Liver (tissue), 9 donors: ENCODE data around the gene RNASE7. TPM values are rescaled to one million over a fixed set of nuclear protein-coding genes. Genes with fewer than 3 reads are reported as not detected.

Experiments used
- DNase-seq: peaks from one replicate; pipeline ENCODE4 v3.0.0-alpha.2; 2017; ENCODE audit warnings: low spot score
- H3K27ac ChIP-seq, 2 donors: one replicate each; pipeline ENCODE4 v1.7.0; 2013; ENCODE audit warnings: inconsistent platforms in 2 of 2, low read length in 2 of 2, control low read depth in 1 of 2, low read depth in 1 of 2, mild to moderate bottlenecking in 1 of 2
- H3K27me3 ChIP-seq, 4 donors: one replicate each; pipeline versions ENCODE4 v1.6.1 to v1.7.0; 2013; ENCODE audit warnings: low read length in 3 of 4, inconsistent platforms in 1 of 4, mild to moderate bottlenecking in 1 of 4, moderate library complexity in 1 of 4; ENCODE audit not compliant: control insufficient read depth in 4 of 4, insufficient read depth in 4 of 4
- H3K36me3 ChIP-seq, 4 donors: one replicate each; pipeline versions ENCODE4 v1.6.1 to v1.7.0; 2013; ENCODE audit warnings: low read length in 3 of 4, mild to moderate bottlenecking in 3 of 4, low read depth in 1 of 4, moderate library complexity in 1 of 4; ENCODE audit not compliant: control insufficient read depth in 4 of 4, insufficient read depth in 3 of 4
- H3K4me1 ChIP-seq, 4 donors: one replicate each; pipeline versions ENCODE4 v1.6.1 to v1.7.0; 2013; ENCODE audit warnings: low read length in 3 of 4, mild to moderate bottlenecking in 3 of 4, moderate library complexity in 1 of 4; ENCODE audit not compliant: control insufficient read depth in 4 of 4, insufficient read depth in 4 of 4
- H3K4me3 ChIP-seq, 3 donors: one replicate each; pipeline versions ENCODE4 v1.6.1 to v1.7.0; 2013; ENCODE audit warnings: low read length in 3 of 3, control low read depth in 1 of 3, low read depth in 1 of 3, mild to moderate bottlenecking in 1 of 3
- H3K9ac ChIP-seq, 2 donors: one replicate each; pipeline ENCODE4 v1.7.0; 2013; ENCODE audit warnings: low read length in 2 of 2, mild to moderate bottlenecking in 2 of 2, moderate library complexity in 2 of 2, control low read depth in 1 of 2, low read depth in 1 of 2
- H3K9me3 ChIP-seq, 4 donors: one replicate each; pipeline versions ENCODE4 v1.6.1 to v1.7.0; 2013; ENCODE audit warnings: low read length in 3 of 4; ENCODE audit not compliant: control insufficient read depth in 4 of 4
- EGR1 ChIP-seq, 2 donors: IDR thresholded peaks; 2 replicates each; pipeline ENCODE4 v1.6.1; 2016 to 2018; ENCODE audit warnings: antibody characterized with exemption in 2 of 2, low read depth in 2 of 2
- FOXA1 ChIP-seq: IDR thresholded peaks from 2 replicates; pipeline ENCODE4 v1.6.1; 2016; ENCODE audit warnings: antibody characterized with exemption
- GABPA ChIP-seq, 2 donors: IDR thresholded peaks in 1 of 2; conservative IDR thresholded peaks in 1 of 2; 2 replicates each; pipeline ENCODE4 v1.6.1; 2016; ENCODE audit warnings: antibody characterized with exemption in 2 of 2, mild to moderate bottlenecking in 1 of 2, moderate library complexity in 1 of 2
- HNF4A ChIP-seq, 2 donors: conservative IDR thresholded peaks; 2 replicates each; pipeline ENCODE4 v1.6.1; 2016; ENCODE audit warnings: antibody characterized with exemption in 2 of 2, mild to moderate bottlenecking in 2 of 2
- HNF4G ChIP-seq: IDR thresholded peaks from 2 replicates; pipeline ENCODE4 v1.6.1; 2016; ENCODE audit warnings: antibody characterized with exemption
- JUND ChIP-seq, 2 donors: IDR thresholded peaks; 2 replicates each; pipeline ENCODE4 v1.6.1; 2016; ENCODE audit warnings: antibody characterized with exemption in 2 of 2
- NR2F2 ChIP-seq: IDR thresholded peaks from 2 replicates; pipeline ENCODE4 v1.6.1; 2016; ENCODE audit warnings: antibody characterized with exemption
- RAD21 ChIP-seq, 2 donors: IDR thresholded peaks; 2 replicates each; pipeline ENCODE4 v1.6.1; 2016; ENCODE audit warnings: antibody characterized with exemption in 2 of 2, mild to moderate bottlenecking in 2 of 2
- RXRA ChIP-seq, 2 donors: IDR thresholded peaks; 2 replicates each; pipeline ENCODE4 v1.6.1; 2017 to 2018; ENCODE audit warnings: antibody characterized with exemption in 2 of 2, mild to moderate bottlenecking in 1 of 2
- SP1 ChIP-seq: IDR thresholded peaks from 2 replicates; pipeline ENCODE4 v1.6.1; 2018; ENCODE audit warnings: antibody characterized with exemption, mild to moderate bottlenecking
- TAF1 ChIP-seq: conservative IDR thresholded peaks from 2 replicates; pipeline ENCODE4 v1.6.1; 2016; ENCODE audit warnings: antibody characterized with exemption, mild to moderate bottlenecking
- YY1 ChIP-seq: IDR thresholded peaks from 2 replicates; pipeline ENCODE4 v1.6.1; 2016; ENCODE audit warnings: antibody characterized with exemption, mild to moderate bottlenecking
- WGBS: extraction: QIAGEN DNeasy Blood & Tissue Kit; methylation state at CpG from one replicate; pipeline ENCODE4 v1.1.7; 2013; 5-methylcytosine and 5-hydroxymethylcytosine counted together
- polyA plus RNA-seq, 2 donors: library from polyadenylated mRNA; stranded (reverse) in 1 of 2; unstranded in 1 of 2; fragments of 200-250 nt in 1 of 2; fragments of >200 nt in 1 of 2; fragmentation: Nextera tagmentation in 1 of 2; extraction: Ambion mirVana in 1 of 2; gene quantifications; one replicate each; pipeline versions ENCODE4 v1.2.1 to v1.2.3, GENCODE V29; 2013 to 2015
- total RNA-seq, 2 donors: library from RNA; depleted of rRNA; stranded (reverse); fragments of >200 nt; gene quantifications; one replicate each; pipeline ENCODE4 v1.2.3, GENCODE V29; 2014
- TF ChIP-seq, protein P1 (sequence below): fragments of 150-350 bp; IDR thresholded peaks from 2 replicates; pipeline ENCODE4 v1.5.1; 2017; ENCODE audit warnings: improper control_type of control experiment, low read depth, low read length; ENCODE audit not compliant: missing input control
- TF ChIP-seq, protein P2 (sequence below): IDR thresholded peaks from 2 replicates; pipeline ENCODE4 v1.6.1; 2016; ENCODE audit warnings: antibody characterized with exemption
- TF ChIP-seq, protein P3 (sequence below): IDR thresholded peaks from 2 replicates; pipeline ENCODE4 v1.6.1; 2016; ENCODE audit warnings: antibody characterized with exemption, mild to moderate bottlenecking
- TF ChIP-seq, protein P4 (sequence below): IDR thresholded peaks from 2 replicates; pipeline ENCODE4 v1.6.1; 2016; ENCODE audit warnings: antibody characterized with exemption
- donor health status: healthy.
- donor health status: healthy.
- donor health status: healthy.
- donor health status: healthy.
- donor health status: healthy.

Gene RNASE7
- total and polyA plus RNA-seq, 4 donors: 0.11 to 0.33 (median 0.12) TPM; not detected in 1

DNA sequence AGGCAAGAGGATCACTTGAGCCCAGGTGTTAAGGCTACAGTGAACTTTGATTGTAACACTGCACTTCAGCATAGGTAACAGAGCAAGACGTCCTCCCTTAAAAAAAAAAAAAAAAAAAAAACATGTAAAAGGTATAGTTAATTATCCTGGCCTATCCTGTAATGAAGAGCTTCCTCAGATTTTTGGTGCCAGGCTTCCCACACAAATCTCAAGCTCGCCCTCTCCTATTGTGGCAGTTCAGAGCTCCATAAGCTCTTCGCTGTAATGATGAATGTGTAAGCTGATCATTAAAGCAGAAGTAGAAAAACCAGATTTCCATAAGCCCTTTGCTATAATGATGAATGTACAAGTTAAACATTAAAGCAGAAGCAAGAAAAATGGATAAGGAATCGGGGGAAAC, 45.0 kb upstream of the RNASE7 start:
- Histone ChIP-seq H3K27me3 (no peaks in the 10 kb centered on the region), H3K4me3 (no peak overlapping the region), H3K9ac (no peak overlapping the region), H3K36me3 (peaks cover 14 to 53% (median 46%) of the 10 kb centered on the region in 4 donors), H3K27ac (no peak overlapping the region), H3K9me3 (no peaks in the 10 kb centered on the region), H3K4me1 (no peaks in the 10 kb centered on the region)
- 57% methylated on average over 4 of the region's 4 CpGs for WGBS
- TF ChIP-seq HNF4A (conservative IDR thresholded peaks at IDR 0.05): no peak
- TF ChIP-seq RXRA (IDR thresholded peaks at IDR 0.05): no peak
- TF ChIP-seq RAD21 (IDR thresholded peaks at IDR 0.05): no peak
- TF ChIP-seq TAF1: no peak
- TF ChIP-seq EGR1 (IDR thresholded peaks at IDR 0.05; ENCODE audit: low read depth in 2 of 2): no peak
- no peak for TF ChIP-seq SP1
- no peak for TF ChIP-seq FOXA1
- TF ChIP-seq YY1: no peak
- TF ChIP-seq, protein P1, sequence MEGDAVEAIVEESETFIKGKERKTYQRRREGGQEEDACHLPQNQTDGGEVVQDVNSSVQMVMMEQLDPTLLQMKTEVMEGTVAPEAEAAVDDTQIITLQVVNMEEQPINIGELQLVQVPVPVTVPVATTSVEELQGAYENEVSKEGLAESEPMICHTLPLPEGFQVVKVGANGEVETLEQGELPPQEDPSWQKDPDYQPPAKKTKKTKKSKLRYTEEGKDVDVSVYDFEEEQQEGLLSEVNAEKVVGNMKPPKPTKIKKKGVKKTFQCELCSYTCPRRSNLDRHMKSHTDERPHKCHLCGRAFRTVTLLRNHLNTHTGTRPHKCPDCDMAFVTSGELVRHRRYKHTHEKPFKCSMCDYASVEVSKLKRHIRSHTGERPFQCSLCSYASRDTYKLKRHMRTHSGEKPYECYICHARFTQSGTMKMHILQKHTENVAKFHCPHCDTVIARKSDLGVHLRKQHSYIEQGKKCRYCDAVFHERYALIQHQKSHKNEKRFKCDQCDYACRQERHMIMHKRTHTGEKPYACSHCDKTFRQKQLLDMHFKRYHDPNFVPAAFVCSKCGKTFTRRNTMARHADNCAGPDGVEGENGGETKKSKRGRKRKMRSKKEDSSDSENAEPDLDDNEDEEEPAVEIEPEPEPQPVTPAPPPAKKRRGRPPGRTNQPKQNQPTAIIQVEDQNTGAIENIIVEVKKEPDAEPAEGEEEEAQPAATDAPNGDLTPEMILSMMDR: no peak
- TF ChIP-seq, protein P2, sequence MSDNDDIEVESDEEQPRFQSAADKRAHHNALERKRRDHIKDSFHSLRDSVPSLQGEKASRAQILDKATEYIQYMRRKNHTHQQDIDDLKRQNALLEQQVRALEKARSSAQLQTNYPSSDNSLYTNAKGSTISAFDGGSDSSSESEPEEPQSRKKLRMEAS: no peak
- DNase-seq: no peak

DNA sequence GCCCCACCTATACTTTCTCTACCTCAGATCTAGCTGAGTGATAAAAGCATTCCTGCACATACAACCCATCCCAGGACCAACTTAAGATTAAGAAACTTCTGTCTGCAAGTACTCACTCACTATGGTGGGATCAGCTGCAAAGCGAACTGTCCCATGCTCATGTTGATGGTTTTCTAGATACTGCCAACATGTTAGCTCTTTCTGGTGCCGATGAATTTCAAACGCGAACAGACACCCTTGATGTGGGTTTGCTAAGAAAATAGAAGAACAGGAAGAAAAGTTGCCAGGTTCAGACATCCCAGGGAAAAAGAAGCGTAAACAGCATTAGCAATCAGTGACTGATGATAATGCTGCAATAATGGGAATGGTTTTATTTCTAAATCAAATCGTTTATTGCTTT, 44.6 kb upstream of the RNASE7 start:
- Histone ChIP-seq H3K4me3 (no peak overlapping the region), H3K36me3 (peaks cover 14 to 49% (median 42%) of the 10 kb centered on the region in 4 donors), H3K9me3 (no peaks in the 10 kb centered on the region), H3K27me3 (no peaks in the 10 kb centered on the region), H3K4me1 (no peaks in the 10 kb centered on the region), H3K9ac (no peak overlapping the region), H3K27ac (no peak overlapping the region)
- no peak for DNase-seq
- TF ChIP-seq NR2F2 (no peak), HNF4G (no peak), HNF4A (conservative IDR thresholded peaks at IDR 0.05) (no peak), SP1 (no peak), YY1 (no peak), JUND (IDR thresholded peaks at IDR 0.05) (no peak), GABPA (IDR thresholded peaks at IDR 0.05 in 1 of 2, conservative IDR thresholded peaks at IDR 0.05 in 1 of 2) (no peak), RXRA (IDR thresholded peaks at IDR 0.05) (no peak), EGR1 (IDR thresholded peaks at IDR 0.05; ENCODE audit: low read depth in 2 of 2) (no peak)
- TF ChIP-seq, protein P3, sequence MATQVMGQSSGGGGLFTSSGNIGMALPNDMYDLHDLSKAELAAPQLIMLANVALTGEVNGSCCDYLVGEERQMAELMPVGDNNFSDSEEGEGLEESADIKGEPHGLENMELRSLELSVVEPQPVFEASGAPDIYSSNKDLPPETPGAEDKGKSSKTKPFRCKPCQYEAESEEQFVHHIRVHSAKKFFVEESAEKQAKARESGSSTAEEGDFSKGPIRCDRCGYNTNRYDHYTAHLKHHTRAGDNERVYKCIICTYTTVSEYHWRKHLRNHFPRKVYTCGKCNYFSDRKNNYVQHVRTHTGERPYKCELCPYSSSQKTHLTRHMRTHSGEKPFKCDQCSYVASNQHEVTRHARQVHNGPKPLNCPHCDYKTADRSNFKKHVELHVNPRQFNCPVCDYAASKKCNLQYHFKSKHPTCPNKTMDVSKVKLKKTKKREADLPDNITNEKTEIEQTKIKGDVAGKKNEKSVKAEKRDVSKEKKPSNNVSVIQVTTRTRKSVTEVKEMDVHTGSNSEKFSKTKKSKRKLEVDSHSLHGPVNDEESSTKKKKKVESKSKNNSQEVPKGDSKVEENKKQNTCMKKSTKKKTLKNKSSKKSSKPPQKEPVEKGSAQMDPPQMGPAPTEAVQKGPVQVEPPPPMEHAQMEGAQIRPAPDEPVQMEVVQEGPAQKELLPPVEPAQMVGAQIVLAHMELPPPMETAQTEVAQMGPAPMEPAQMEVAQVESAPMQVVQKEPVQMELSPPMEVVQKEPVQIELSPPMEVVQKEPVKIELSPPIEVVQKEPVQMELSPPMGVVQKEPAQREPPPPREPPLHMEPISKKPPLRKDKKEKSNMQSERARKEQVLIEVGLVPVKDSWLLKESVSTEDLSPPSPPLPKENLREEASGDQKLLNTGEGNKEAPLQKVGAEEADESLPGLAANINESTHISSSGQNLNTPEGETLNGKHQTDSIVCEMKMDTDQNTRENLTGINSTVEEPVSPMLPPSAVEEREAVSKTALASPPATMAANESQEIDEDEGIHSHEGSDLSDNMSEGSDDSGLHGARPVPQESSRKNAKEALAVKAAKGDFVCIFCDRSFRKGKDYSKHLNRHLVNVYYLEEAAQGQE: no peak
- TF ChIP-seq, protein P4, sequence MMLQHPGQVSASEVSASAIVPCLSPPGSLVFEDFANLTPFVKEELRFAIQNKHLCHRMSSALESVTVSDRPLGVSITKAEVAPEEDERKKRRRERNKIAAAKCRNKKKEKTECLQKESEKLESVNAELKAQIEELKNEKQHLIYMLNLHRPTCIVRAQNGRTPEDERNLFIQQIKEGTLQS: no peak
- 75% methylated on average over 6 of the region's 6 CpGs for WGBS
